Measurements from ENCODE around the gene UBA1. TPM values are rescaled to one million over a fixed set of nuclear protein-coding genes. Genes with fewer than 3 reads are reported as not detected.

The UBA1 gene
- total and polyA plus RNA-seq, 2 of the 8 experiments (the other 6 are each of a cell fraction or from before 2014, with no cell fraction given), result 313 to 458 TPM

GRCh38 chrX:47166126-47166525, 27.5 kb upstream of the UBA1 start (continued):
- TF ChIP-seq CHD7 (IDR thresholded peaks at IDR 0.05; ENCODE audit: insufficient replicate concordance, low read length) (no peak), CBX8 (IDR thresholded peaks at IDR 0.05; ENCODE audit: borderline replicate concordance, low read depth, low read length) (no peak), EP300 (IDR thresholded peaks at IDR 0.05; ENCODE audit: borderline replicate concordance in 1 of 2, low read depth in 2 of 2, low read length in 2 of 2) (no peak), POLR2AphosphoS5 (IDR thresholded peaks at IDR 0.05; ENCODE audit: low read depth, low read length) (no peak), KDM4A (IDR thresholded peaks at IDR 0.05; ENCODE audit: low read depth, low read length, severe bottlenecking) (no peak), PHF8 (conservative IDR thresholded peaks at IDR 0.05; ENCODE audit: low read depth, low read length) (no peak), CHD2 (IDR thresholded peaks at IDR 0.05; ENCODE audit: low read length) (no peak), SIN3A (conservative IDR thresholded peaks at IDR 0.05 in 1 of 2, IDR thresholded peaks at IDR 0.05 in 1 of 2; ENCODE audit: low read depth in 1 of 2, low read length in 2 of 2) (no peak), SP2 (IDR thresholded peaks at IDR 0.05; ENCODE audit: low read length) (no peak)
- TF ChIP-seq, protein P1, sequence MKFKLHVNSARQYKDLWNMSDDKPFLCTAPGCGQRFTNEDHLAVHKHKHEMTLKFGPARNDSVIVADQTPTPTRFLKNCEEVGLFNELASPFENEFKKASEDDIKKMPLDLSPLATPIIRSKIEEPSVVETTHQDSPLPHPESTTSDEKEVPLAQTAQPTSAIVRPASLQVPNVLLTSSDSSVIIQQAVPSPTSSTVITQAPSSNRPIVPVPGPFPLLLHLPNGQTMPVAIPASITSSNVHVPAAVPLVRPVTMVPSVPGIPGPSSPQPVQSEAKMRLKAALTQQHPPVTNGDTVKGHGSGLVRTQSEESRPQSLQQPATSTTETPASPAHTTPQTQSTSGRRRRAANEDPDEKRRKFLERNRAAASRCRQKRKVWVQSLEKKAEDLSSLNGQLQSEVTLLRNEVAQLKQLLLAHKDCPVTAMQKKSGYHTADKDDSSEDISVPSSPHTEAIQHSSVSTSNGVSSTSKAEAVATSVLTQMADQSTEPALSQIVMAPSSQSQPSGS (IDR thresholded peaks at IDR 0.05; ENCODE audit: low read length), result no peak

Data from H1 (cell line).